HepG2 (cell line): ENCODE results near the gene POFUT1. TPM values are rescaled to one million over a fixed set of nuclear protein-coding genes. Genes with fewer than 3 reads are reported as not detected.

Experiments
- ATAC-seq: fragments of 200-7000 bp; cut with Tn5 transposase; 3 replicates; pipeline ENCODE4 v1.9.1; 2020; ENCODE audit warnings: mild to moderate bottlenecking, moderate library complexity
- BruUV-seq: library from RNA; stranded (reverse); fragments of 400-500 nt; replicated peaks from 2 replicates; lab custom pipeline; 2021; lab: Mats Ljungman, UMichigan
- CTCF ChIA-PET: fragments of 300-600 bp; formaldehyde crosslinking; extraction: SDS; loops from one replicate; lab custom pipeline; 2021; ENCODE audit warnings: low total read pairs, inconsistent platforms, low intra/inter-chr PET ratio; lab: Yijun Ruan, JAX
- POLR2A ChIA-PET: fragments of 350-600 bp; sonication (Branson Sonifier 250); formaldehyde crosslinking; loops from one replicate; lab custom pipeline; 2020; ENCODE audit warnings: antibody characterized with exemption, inconsistent platforms; lab: Yijun Ruan, JAX
- DNase-seq: peaks from one replicate; pipeline ENCODE4 v3.0.0-alpha.2; 2015; ENCODE audit warnings: low spot score
- FAIRE-seq: peaks from 3 replicates; lab custom pipeline; 2011; peaks lifted over from hg19 to GRCh38; lab: Jason Lieb, UNC
- H2AFZ ChIP-seq: one replicate; pipeline ENCODE4 v1.6.1; 2011; ENCODE audit warnings: low read length, inconsistent platforms
- H3K27ac ChIP-seq: fragments of 300-600 bp; 3 replicates; pipeline ENCODE4 v1.8.0; 2011; ENCODE audit warnings: mixed run types, mild to moderate bottlenecking, mixed read lengths, low read length, inconsistent platforms; ENCODE audit not compliant: insufficient read depth; ENCODE audit errors: extremely low read length
- H3K27me3 ChIP-seq, 2 experiments: fragments of 200-600 bp in 1 of 2; 2 replicates in 1 of 2; 3 replicates in 1 of 2; pipeline versions ENCODE4 v1.6.0 to v1.8.0; 2011; ENCODE audit warnings: low read length in 2 of 2, mild to moderate bottlenecking in 2 of 2, moderate library complexity in 2 of 2, inconsistent platforms in 1 of 2; ENCODE audit not compliant: insufficient read depth in 2 of 2, control insufficient read depth in 1 of 2
- H3K36me3 ChIP-seq, 2 experiments: fragments of 200-600 bp in 1 of 2; replicated peaks in 1 of 2; 2 replicates in 1 of 2; 3 replicates in 1 of 2; pipeline versions ENCODE4 v1.5.1 to v1.8.0; 2011; ENCODE audit warnings: low read length in 2 of 2, inconsistent platforms in 1 of 2; ENCODE audit not compliant: insufficient read depth in 2 of 2, control insufficient read depth in 1 of 2
- H3K4me1 ChIP-seq: 2 replicates; pipeline ENCODE4 v1.5.1; 2012; ENCODE audit warnings: low read length, inconsistent platforms; ENCODE audit not compliant: insufficient read depth
- H3K4me2 ChIP-seq: 2 replicates; pipeline ENCODE4 v1.6.0; 2011; ENCODE audit warnings: low read depth, low read length, inconsistent platforms
- H3K4me3 ChIP-seq, 3 experiments: fragments of 200-600 bp in 1 of 3; sonication (generic), shearing (Covaris generic) in 1 of 3; replicated peaks in 1 of 3; 2 replicates each; pipeline ENCODE4 v1.5.1; 2011 to 2016; ENCODE audit warnings: low read length in 3 of 3, inconsistent platforms in 2 of 3, low read depth in 2 of 3, mild to moderate bottlenecking in 2 of 3, control low read depth in 1 of 3, mixed read lengths in 1 of 3; ENCODE audit not compliant: insufficient read depth in 1 of 3
- H3K79me2 ChIP-seq: one replicate; pipeline ENCODE4 v1.6.1; 2011; ENCODE audit warnings: low read length, inconsistent platforms; ENCODE audit not compliant: insufficient read depth
- H3K9ac ChIP-seq: 2 replicates; pipeline ENCODE4 v1.6.0; 2011; ENCODE audit warnings: mild to moderate bottlenecking, low read depth, low read length, inconsistent platforms; ENCODE audit not compliant: insufficient read depth
- H3K9me3 ChIP-seq: 2 replicates; pipeline ENCODE4 v1.5.1; 2012; ENCODE audit warnings: mild to moderate bottlenecking, low read length
- H4K20me1 ChIP-seq: 2 replicates; pipeline ENCODE4 v1.6.0; 2011; ENCODE audit warnings: inconsistent platforms, mild to moderate bottlenecking, low read length, moderate library complexity; ENCODE audit not compliant: insufficient read depth
- ADNP ChIP-seq: sonication (generic); formaldehyde crosslinking; IDR thresholded peaks from 2 replicates; pipeline ENCODE4 v1.4.0; 2020; ENCODE audit warnings: missing genetic modification reagents
- ATF4 ChIP-seq, 2 experiments: fragments of 450-650 bp in 1 of 2; sonication (generic) in 1 of 2; formaldehyde crosslinking; IDR thresholded peaks; 2 replicates each; pipeline versions ENCODE4 v1.5.0 to v1.8.0; 2020 to 2022; ENCODE audit warnings: mild to moderate bottlenecking in 1 of 2, missing genetic modification reagents in 1 of 2
- FIP1L1 ChIP-seq: fragments of 200-400 bp; formaldehyde crosslinking; IDR thresholded peaks from 2 replicates; pipeline ENCODE4 v1.6.1; 2018; ENCODE audit warnings: low read depth, mild to moderate bottlenecking, low read length, moderate library complexity, borderline replicate concordance; ENCODE audit not compliant: insufficient read depth
- JARID2 ChIP-seq: sonication (generic); formaldehyde crosslinking; IDR thresholded peaks from 2 replicates; pipeline ENCODE4 v1.8.1; 2023; ENCODE audit warnings: missing genetic modification reagents, inconsistent platforms; ENCODE audit not compliant: insufficient replicate concordance
- KLF12 ChIP-seq: sonication (generic); formaldehyde crosslinking; IDR thresholded peaks from 2 replicates; pipeline ENCODE4 v1.4.0; 2020; ENCODE audit warnings: missing genetic modification reagents, borderline replicate concordance
- MED1 ChIP-seq: sonication (generic); formaldehyde crosslinking; IDR thresholded peaks from 2 replicates; pipeline ENCODE4 v1.4.0; 2020; ENCODE audit warnings: missing genetic modification reagents
- POLR2A ChIP-seq, 2 experiments: IDR thresholded peaks; 2 replicates each; pipeline ENCODE4 v1.6.1; 2011; ENCODE audit warnings: low read depth in 2 of 2, low read length in 2 of 2, mild to moderate bottlenecking in 1 of 2, moderate library complexity in 1 of 2; ENCODE audit not compliant: insufficient read depth in 1 of 2
- RBFOX2 ChIP-seq: fragments of 200-400 bp; formaldehyde crosslinking; IDR thresholded peaks from 2 replicates; pipeline ENCODE4 v1.6.1; 2017; ENCODE audit warnings: low read depth, mild to moderate bottlenecking, low read length
- RCOR2 ChIP-seq: IDR thresholded peaks from 2 replicates; pipeline ENCODE4 v1.6.1; 2016; ENCODE audit warnings: missing biosample characterization, missing genetic modification reagents
- TARDBP ChIP-seq: sonication (generic); formaldehyde crosslinking; IDR thresholded peaks from 2 replicates; pipeline ENCODE4 v1.8.0; 2022; ENCODE audit warnings: mild to moderate bottlenecking, missing genetic modification reagents
- TBX3 ChIP-seq: fragments of 450-650 bp; IDR thresholded peaks from 2 replicates; pipeline ENCODE4 v1.6.1; 2017; ENCODE audit warnings: antibody characterized with exemption, mild to moderate bottlenecking, inconsistent platforms, borderline replicate concordance
- ZMYM3 ChIP-seq: sonication (generic); formaldehyde crosslinking; IDR thresholded peaks from 2 replicates; pipeline ENCODE4 v1.5.1; 2020; ENCODE audit warnings: mild to moderate bottlenecking, missing genetic modification reagents
- ZNF230 ChIP-seq: sonication (generic); formaldehyde crosslinking; IDR thresholded peaks from 2 replicates; pipeline ENCODE4 v1.4.0; 2020; ENCODE audit warnings: mild to moderate bottlenecking, missing genetic modification reagents
- ZNF7 ChIP-seq: IDR thresholded peaks from 2 replicates; pipeline ENCODE4 v1.6.1; 2016; ENCODE audit warnings: missing biosample characterization, missing genetic modification reagents
- ZNF766 ChIP-seq: sonication (generic); formaldehyde crosslinking; IDR thresholded peaks from 2 replicates; pipeline ENCODE4 v1.5.0; 2020; ENCODE audit warnings: missing genetic modification reagents, borderline replicate concordance
- WGBS: methylation state at CpG from one replicate; pipeline ENCODE4 v1.1.6; 2017; ENCODE audit warnings: low lambda C conversion rate; 5-methylcytosine and 5-hydroxymethylcytosine counted together
- in situ Hi-C: cut with HindIII; loops from 2 replicates; pipeline ENCODE4 v1.10.0; 2017; ENCODE audit warnings: low pct_unique_long_range_greater_than_20kb; ENCODE audit not compliant: extremely low pct_ligation_motif_present
- intact Hi-C: fragments of 100-400 bp; cut with micrococcal nuclease; formaldehyde crosslinking; loops from one replicate; pipeline ENCODE4 v1.10.0; 2022; ENCODE audit not compliant: unreplicated experiment
- polyA plus RNA-seq, 8 experiments: library from polyadenylated mRNA; depleted of rRNA in 3 of 8; stranded (reverse) in 7 of 8; unstranded in 1 of 8; fragments of >200 nt; fragmentation: Illumina TruSeq in 4 of 8; extraction: Trizol in 4 of 8; gene quantifications; 2 replicates each; pipeline versions ENCODE4 v1.2.1 to v1.2.3, GENCODE V29; 2011 to 2016; ENCODE audit warnings: low read depth in 4 of 8, missing spikeins in 1 of 8, mixed read lengths in 1 of 8; ENCODE audit not compliant: insufficient read depth in 1 of 8
- total RNA-seq, 5 experiments: library from RNA; depleted of rRNA; stranded (reverse); fragments of >200 nt; fragmentation: Illumina TruSeq; extraction: Trizol; gene quantifications; 2 replicates each; pipeline ENCODE4 v1.2.3, GENCODE V29; 2016; ENCODE audit warnings: low read depth in 1 of 5
- TF ChIP-seq, protein P1 (sequence below): sonication (generic); formaldehyde crosslinking; IDR thresholded peaks from 2 replicates; pipeline ENCODE4 v1.5.0; 2020; ENCODE audit warnings: mild to moderate bottlenecking, missing genetic modification reagents
- TF ChIP-seq, protein P2 (sequence below): sonication (generic); formaldehyde crosslinking; conservative IDR thresholded peaks from 2 replicates; pipeline ENCODE4 v1.4.0; 2020; ENCODE audit warnings: missing genetic modification reagents
- TF ChIP-seq, protein P3 (sequence below): IDR thresholded peaks from 2 replicates; pipeline ENCODE4 v1.6.1; 2016; ENCODE audit warnings: mild to moderate bottlenecking

POFUT1 gene
- total and polyA plus RNA-seq, 2 of the 13 experiments (the other 11 are each of a cell fraction or from before 2014, with no cell fraction given), result 35.5 to 58.3 TPM

- ATAC-seq, result no peak
- H3K79me2 ChIP-seq, result peaks cover 28% of the 10 kb centered on the region
- TF ChIP-seq, protein P1, sequence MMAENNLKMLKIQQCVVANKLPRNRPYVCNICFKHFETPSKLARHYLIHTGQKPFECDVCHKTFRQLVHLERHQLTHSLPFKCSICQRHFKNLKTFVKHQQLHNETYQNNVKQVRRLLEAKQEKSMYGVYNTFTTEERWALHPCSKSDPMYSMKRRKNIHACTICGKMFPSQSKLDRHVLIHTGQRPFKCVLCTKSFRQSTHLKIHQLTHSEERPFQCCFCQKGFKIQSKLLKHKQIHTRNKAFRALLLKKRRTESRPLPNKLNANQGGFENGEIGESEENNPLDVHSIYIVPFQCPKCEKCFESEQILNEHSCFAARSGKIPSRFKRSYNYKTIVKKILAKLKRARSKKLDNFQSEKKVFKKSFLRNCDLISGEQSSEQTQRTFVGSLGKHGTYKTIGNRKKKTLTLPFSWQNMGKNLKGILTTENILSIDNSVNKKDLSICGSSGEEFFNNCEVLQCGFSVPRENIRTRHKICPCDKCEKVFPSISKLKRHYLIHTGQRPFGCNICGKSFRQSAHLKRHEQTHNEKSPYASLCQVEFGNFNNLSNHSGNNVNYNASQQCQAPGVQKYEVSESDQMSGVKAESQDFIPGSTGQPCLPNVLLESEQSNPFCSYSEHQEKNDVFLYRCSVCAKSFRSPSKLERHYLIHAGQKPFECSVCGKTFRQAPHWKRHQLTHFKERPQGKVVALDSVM (CRISPR knock-in tag), result peak; percentile 93
- TF ChIP-seq POLR2A (IDR thresholded peaks at IDR 0.05; ENCODE audit: insufficient read depth in 1 of 2, low read depth in 2 of 2, low read length in 2 of 2) (no peak), TARDBP (CRISPR knock-in tag) (no peak), FIP1L1 (no peak), RCOR2 (CRISPR knock-in tag) (no peak), ZNF230 (CRISPR knock-in tag) (0 out of 2 replicates have a peak, but pooled peaks have one; percentile 19), ZMYM3 (CRISPR knock-in tag) (peak; percentile 57; the same call in 1 of the 2 replicates), JARID2 (no peak), ADNP (CRISPR knock-in tag) (peak; percentile 64; the same call in 1 of the 2 replicates), MED1 (CRISPR knock-in tag) (peak; percentile 32; the same call in 1 of the 2 replicates), RBFOX2 (no peak), ZNF766 (no peak), KLF12 (CRISPR knock-in tag) (0 out of 2 replicates have a peak, but pooled peaks have one; percentile 44), ATF4 (CRISPR knock-in tag; IDR thresholded peaks at IDR 0.05) (no peak), ZNF7 (peak; percentile 70), TBX3 (0 out of 2 replicates have a peak, but pooled peaks have one; percentile 7)
- TF ChIP-seq, protein P2, sequence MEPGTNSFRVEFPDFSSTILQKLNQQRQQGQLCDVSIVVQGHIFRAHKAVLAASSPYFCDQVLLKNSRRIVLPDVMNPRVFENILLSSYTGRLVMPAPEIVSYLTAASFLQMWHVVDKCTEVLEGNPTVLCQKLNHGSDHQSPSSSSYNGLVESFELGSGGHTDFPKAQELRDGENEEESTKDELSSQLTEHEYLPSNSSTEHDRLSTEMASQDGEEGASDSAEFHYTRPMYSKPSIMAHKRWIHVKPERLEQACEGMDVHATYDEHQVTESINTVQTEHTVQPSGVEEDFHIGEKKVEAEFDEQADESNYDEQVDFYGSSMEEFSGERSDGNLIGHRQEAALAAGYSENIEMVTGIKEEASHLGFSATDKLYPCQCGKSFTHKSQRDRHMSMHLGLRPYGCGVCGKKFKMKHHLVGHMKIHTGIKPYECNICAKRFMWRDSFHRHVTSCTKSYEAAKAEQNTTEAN (CRISPR knock-in tag), result 0 out of 2 replicates have a peak, but pooled peaks have one; percentile 3
- TF ChIP-seq, protein P3, sequence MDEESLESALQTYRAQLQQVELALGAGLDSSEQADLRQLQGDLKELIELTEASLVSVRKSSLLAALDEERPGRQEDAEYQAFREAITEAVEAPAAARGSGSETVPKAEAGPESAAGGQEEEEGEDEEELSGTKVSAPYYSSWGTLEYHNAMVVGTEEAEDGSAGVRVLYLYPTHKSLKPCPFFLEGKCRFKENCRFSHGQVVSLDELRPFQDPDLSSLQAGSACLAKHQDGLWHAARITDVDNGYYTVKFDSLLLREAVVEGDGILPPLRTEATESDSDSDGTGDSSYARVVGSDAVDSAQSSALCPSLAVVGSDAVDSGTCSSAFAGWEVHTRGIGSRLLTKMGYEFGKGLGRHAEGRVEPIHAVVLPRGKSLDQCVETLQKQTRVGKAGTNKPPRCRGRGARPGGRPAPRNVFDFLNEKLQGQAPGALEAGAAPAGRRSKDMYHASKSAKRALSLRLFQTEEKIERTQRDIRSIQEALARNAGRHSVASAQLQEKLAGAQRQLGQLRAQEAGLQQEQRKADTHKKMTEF (CRISPR knock-in tag), result no peak
Measured at GRCh38 chr20:32287231-32287638, 79.6 kb downstream of the POFUT1 start.

More at GRCh38 chr20:32287231-32287638, 79.6 kb downstream of the POFUT1 start:
- POLR2A ChIA-PET, result interaction anchor here (0.7 to 4.0 kb wide), 4 partner anchors 9 to 72 kb away, joined by 3 to 52 read pairs (median 15); partner anchors contain the start of genes ASXL1 and KIF3B
- H3K9me3 ChIP-seq, result no peaks in the 10 kb centered on the region
- intact Hi-C loops, result loop anchor here (5.0 kb wide), 2 partner anchors 45 to 80 kb away; partner anchors contain the start of genes PLAGL2 and POFUT1
- H2AFZ ChIP-seq, result no peak overlapping the region
- H3K4me1 ChIP-seq, result peaks cover 78% of the 10 kb centered on the region
- CTCF ChIA-PET, result no interaction called here
- H4K20me1 ChIP-seq, result no peaks in the 10 kb centered on the region
- in situ Hi-C loops, result no loop called here
- no peak overlapping the region for H3K4me3 ChIP-seq
- BruUV-seq, result no TSS peak
- H3K36me3 ChIP-seq, result peaks cover 0 to 3% of the 10 kb centered on the region in 2 experiments; a peak in 2 of 5 replicates
- peak overlapping the region; percentile 34 for H3K27ac ChIP-seq
- 96% methylated on average over 6 of the region's 6 CpGs for WGBS
- DNase-seq (no peak), FAIRE-seq (no peak)
- no peak overlapping the region for H3K4me2 ChIP-seq
- no peaks in the 10 kb centered on the region for H3K27me3 ChIP-seq
- no peak overlapping the region for H3K9ac ChIP-seq
